ENCODE measurements around the gene REEP2. TPM values are rescaled to one million over a fixed set of nuclear protein-coding genes. Genes with fewer than 3 reads are reported as not detected.

The REEP2 gene
- polyA plus RNA-seq, 2 of the 4 experiments (the other 2 are of a cell fraction) = 4.6 to 5.1 TPM

- DNase-seq (ENCODE audit: low read depth in 1 of 2, low spot score in 1 of 2) (no peak), ATAC-seq (no peak), FAIRE-seq (no peak)
- WGBS (ENCODE audit: missing lambda C conversion rate) = 66% methylated on average over 11 of the region's 11 CpGs
- peaks cover 3% of the 10 kb centered on the region for H3K4me1 ChIP-seq
- no peak overlapping the region for H3K4me3 ChIP-seq
- H3K9me3 ChIP-seq = no peaks in the 10 kb centered on the region
- no peak for TF ChIP-seq MYC (IDR thresholded peaks at IDR 0.05; ENCODE audit: borderline replicate concordance, low read length)
- no peak for TF ChIP-seq ESRRA (IDR thresholded peaks at IDR 0.05; ENCODE audit: borderline replicate concordance, low read length)
- TF ChIP-seq RFX5 (IDR thresholded peaks at IDR 0.05) = no peak
- TF ChIP-seq HOXB13 (CRISPR knock-in tag; IDR thresholded peaks at IDR 0.05; ENCODE audit: low read depth) = no peak
- no peak for TF ChIP-seq CHD2 (IDR thresholded peaks at IDR 0.05; ENCODE audit: low read length, partially characterized antibody)
- TF ChIP-seq NPAS2 (CRISPR knock-in tag; IDR thresholded peaks at IDR 0.05; ENCODE audit: borderline replicate concordance) = no peak
- no peak for TF ChIP-seq CBX8 (IDR thresholded peaks at IDR 0.05)
- no peak for TF ChIP-seq SREBF2 (IDR thresholded peaks at IDR 0.05)
- TF ChIP-seq CTCF (IDR thresholded peaks at IDR 0.05) = no peak
- ChIA-PET POLR2A (no interaction called here), CTCF (interaction anchor here (0.6 to 14.7 kb wide), 4 partner anchors 9 to 1946 kb away, joined by 3 to 199 read pairs (median 4); no protein-coding TSS in a partner anchor)
- H3K27ac ChIP-seq = no peak overlapping the region
- H3K4me2 ChIP-seq = no peak overlapping the region
These were observed 19.5 kb downstream of the REEP2 start for GRCh38 chr5:138458384-138458783.

- no peak overlapping the region for H3K4me2 ChIP-seq
- H3K9me3 ChIP-seq = no peaks in the 10 kb centered on the region
- 59% methylated on average over 9 of the region's 9 CpGs for WGBS (ENCODE audit: missing lambda C conversion rate)
- DNase-seq (ENCODE audit: low read depth in 1 of 2, low spot score in 1 of 2) = no peak
- POLR2A ChIA-PET = no interaction called here
- no peak for ATAC-seq
- no peak for FAIRE-seq
- CTCF ChIA-PET = interaction anchor here (0.6 to 14.7 kb wide), 6 partner anchors 9 to 822 kb away, joined by 3 to 199 read pairs (median 5); partner anchors contain the start of gene REEP2
- H3K4me3 ChIP-seq = no peak overlapping the region
- TF ChIP-seq MAX (IDR thresholded peaks at IDR 0.05) = no peak
- TF ChIP-seq PHF8 (IDR thresholded peaks at IDR 0.05; ENCODE audit: borderline replicate concordance, low read depth) = no peak
- no peak for TF ChIP-seq TP53 (CRISPR knock-in tag; IDR thresholded peaks at IDR 0.05)
- no peak for TF ChIP-seq BHLHE40 (IDR thresholded peaks at IDR 0.05; ENCODE audit: low read depth, low read length)
- no peak for TF ChIP-seq NR3C1 (IDR thresholded peaks at IDR 0.05)
- no peak for TF ChIP-seq USF2 (IDR thresholded peaks at IDR 0.05)
- TF ChIP-seq FOSL2 (IDR thresholded peaks at IDR 0.05) = no peak
- TF ChIP-seq FOSL2 (CRISPR knock-in tag; IDR thresholded peaks at IDR 0.05) = no peak
- TF ChIP-seq CHD2 (IDR thresholded peaks at IDR 0.05; ENCODE audit: low read length, partially characterized antibody) = no peak
- TF ChIP-seq RARB (CRISPR knock-in tag; IDR thresholded peaks at IDR 0.05) = no peak
- no peak for TF ChIP-seq TFCP2L1 (CRISPR knock-in tag; IDR thresholded peaks at IDR 0.05)
- no peak for TF ChIP-seq RCOR1 (IDR thresholded peaks at IDR 0.05; ENCODE audit: low read depth, low read length)
- no peak for TF ChIP-seq KDM5A (IDR thresholded peaks at IDR 0.05)
- TF ChIP-seq KDM1A (IDR thresholded peaks at IDR 0.05; ENCODE audit: low read depth) = no peak
- TF ChIP-seq GATA3 (IDR thresholded peaks at IDR 0.05; ENCODE audit: borderline replicate concordance) = no peak
- H3K4me1 ChIP-seq = peaks cover 6% of the 10 kb centered on the region
- no peak overlapping the region for H3K27ac ChIP-seq
These were observed 20.0 kb downstream of the REEP2 start for GRCh38 chr5:138458856-138459255.

GRCh38 chr5:138459311-138459933 is 20.6 kb downstream of the REEP2 start:
- no peak overlapping the region for H3K4me3 ChIP-seq
- ChIA-PET CTCF (interaction anchor here (0.6 to 14.7 kb wide), 4 partner anchors 9 to 822 kb away, joined by 3 to 199 read pairs (median 66); partner anchors contain the start of gene REEP2), POLR2A (no interaction called here)
- WGBS (ENCODE audit: missing lambda C conversion rate) = 84% methylated on average over 11 of the region's 11 CpGs
- FAIRE-seq (no peak), ATAC-seq (no peak), DNase-seq (ENCODE audit: low read depth in 1 of 2, low spot score in 1 of 2) (no peak)
- H3K9me3 ChIP-seq = no peaks in the 10 kb centered on the region
- peaks cover 6% of the 10 kb centered on the region for H3K4me1 ChIP-seq
- H3K27ac ChIP-seq = no peak overlapping the region
- H3K4me2 ChIP-seq = no peak overlapping the region
- TF ChIP-seq SREBF2 (IDR thresholded peaks at IDR 0.05) (no peak), JUN (IDR thresholded peaks at IDR 0.05) (no peak), HOXB13 (CRISPR knock-in tag; IDR thresholded peaks at IDR 0.05; ENCODE audit: low read depth) (no peak), RNF2 (IDR thresholded peaks at IDR 0.05; ENCODE audit: borderline replicate concordance, low read depth) (no peak), GATA3 (IDR thresholded peaks at IDR 0.05; ENCODE audit: borderline replicate concordance) (no peak), EHMT2 (IDR thresholded peaks at IDR 0.05; ENCODE audit: low read depth) (no peak), REST (IDR thresholded peaks at IDR 0.05) (no peak), KDM5A (IDR thresholded peaks at IDR 0.05) (no peak), RAD21 (conservative IDR thresholded peaks at IDR 0.05 in 1 of 2, IDR thresholded peaks at IDR 0.05 in 1 of 2) (no peak), CHD2 (IDR thresholded peaks at IDR 0.05; ENCODE audit: low read length, partially characterized antibody) (no peak), EHF (CRISPR knock-in tag; IDR thresholded peaks at IDR 0.05) (no peak)
